Dermis microvascular lymphatic vessel endothelial cell (primary cell): ENCODE results near the gene ADARB2. TPM values are rescaled to one million over a fixed set of nuclear protein-coding genes. Genes with fewer than 3 reads are reported as not detected.

Experiments
- DNase-seq, 2 donors: peaks; one replicate each; pipeline versions ENCODE4 v3.0.0 to v3.0.0-alpha.2; 2010; ENCODE audit warnings: low read depth in 2 of 2
- total RNA-seq: library from RNA; depleted of rRNA; stranded (reverse); fragments of >200 nt; gene quantifications from 2 replicates; pipeline ENCODE4 v1.2.1, GENCODE V29; 2014

The ADARB2 gene
- total RNA-seq, 1 donor from 2014 or later: not detected

DNA sequence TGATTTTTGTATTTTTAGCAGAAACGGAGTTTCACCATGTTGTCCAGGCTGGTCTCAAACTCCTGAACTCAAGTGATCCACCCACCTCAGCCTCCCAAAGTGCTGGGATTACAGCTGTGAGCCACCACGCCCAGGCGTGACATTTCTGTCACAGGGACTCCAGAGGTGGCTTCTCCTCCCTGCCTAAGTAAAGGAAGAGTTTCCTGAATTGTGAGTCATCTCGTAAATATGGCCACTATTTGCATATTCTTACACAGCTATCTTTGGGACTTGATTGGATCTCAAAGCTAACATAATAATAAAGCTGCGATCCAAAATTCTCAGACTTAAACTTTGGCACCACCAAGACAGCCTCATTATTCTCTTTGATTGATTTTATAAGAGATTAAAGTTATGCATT lies 50.1 kb downstream of the ADARB2 start:
- DNase-seq: no peak

DNA sequence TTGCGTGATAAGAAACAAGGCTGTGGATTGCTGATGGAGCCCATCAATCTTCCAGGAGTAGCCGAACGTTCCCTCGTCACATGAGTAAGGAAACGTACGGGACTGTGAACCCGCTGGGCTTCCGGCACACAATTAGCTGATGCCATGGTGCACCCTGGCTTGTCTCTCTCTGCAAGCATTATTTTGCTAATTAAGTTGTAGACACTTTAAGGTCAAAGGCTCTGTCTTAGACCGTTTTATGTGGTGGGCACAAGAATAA lies 50.9 kb downstream of the ADARB2 start:
- no peak for DNase-seq

DNA sequence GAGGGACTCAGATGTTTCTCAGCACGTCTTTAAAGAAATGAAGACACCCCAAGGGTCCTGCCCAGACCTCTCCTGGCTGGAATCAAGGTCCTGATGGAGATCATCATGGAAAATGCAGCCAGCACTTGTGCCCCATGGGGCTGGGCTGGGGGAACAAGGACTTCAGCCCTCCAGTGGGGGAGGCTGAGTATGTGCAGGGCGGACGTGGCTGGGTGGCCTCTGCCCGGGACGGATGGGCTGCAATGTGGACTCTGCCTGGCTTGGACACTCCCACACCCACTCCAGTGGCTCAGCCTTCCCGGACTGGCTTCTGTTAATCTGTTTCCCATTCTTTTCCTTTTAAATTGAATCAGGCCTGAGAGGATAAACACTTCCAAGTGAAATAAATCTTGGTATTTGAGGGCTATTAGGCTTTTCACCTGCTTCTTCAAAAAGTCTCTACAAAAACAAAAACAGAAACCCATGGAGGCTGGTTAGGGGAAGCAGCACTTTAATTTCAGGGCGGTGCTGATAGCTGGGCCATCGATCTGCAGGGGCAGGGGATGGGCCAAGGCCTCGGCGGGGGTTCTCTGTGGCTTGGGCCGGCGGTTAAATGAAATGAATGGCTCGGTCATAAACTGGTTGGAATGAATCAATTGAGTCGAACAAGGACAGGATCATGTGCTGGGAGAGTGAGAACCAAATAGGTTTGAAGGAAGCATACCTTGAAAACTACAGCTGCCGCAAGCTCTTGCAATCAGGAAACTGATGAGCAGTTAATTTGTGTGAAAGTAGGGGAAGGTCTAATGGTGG lies 51.4 kb downstream of the ADARB2 start:
- DNase-seq: no peak

DNA sequence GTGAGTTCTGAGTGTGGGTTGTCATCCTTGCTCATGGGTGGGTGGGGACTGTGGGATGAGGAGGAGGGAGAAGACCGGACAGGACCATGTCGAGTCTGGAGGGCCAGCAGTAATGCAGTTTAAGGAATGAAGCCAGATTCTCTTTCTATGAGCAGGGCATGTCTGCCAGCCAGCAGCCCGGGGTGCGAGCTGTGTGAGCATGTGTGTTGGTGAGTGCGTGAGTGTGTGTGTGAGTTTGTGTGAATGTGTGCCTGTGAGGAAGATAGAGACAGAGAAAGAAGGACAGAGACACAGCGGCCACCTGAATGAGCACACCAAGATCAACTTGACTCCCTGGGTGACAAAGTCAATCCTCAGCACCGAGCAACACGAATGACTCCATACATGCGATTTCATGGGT lies 52.3 kb downstream of the ADARB2 start:
- no peak for DNase-seq

DNA sequence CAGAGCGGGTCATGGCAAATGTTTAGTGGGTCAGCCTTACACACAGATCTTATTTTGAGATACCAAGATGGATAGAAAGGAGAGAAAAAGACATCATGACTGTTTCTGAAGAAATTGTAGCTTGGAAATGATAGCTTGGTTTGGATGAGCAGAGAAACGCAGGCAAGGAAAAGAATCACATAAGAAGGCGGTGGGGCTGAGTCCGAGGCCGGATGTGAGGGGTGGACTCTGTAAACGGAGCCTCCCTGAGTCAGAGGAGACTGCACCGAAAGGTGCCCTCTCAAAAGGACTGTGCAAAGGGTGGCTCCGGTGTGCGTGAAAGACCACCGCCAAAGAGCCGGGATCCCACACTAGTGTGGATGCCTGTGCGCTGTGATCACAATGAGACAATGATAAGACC lies 53.7 kb downstream of the ADARB2 start:
- no peak for DNase-seq

DNA sequence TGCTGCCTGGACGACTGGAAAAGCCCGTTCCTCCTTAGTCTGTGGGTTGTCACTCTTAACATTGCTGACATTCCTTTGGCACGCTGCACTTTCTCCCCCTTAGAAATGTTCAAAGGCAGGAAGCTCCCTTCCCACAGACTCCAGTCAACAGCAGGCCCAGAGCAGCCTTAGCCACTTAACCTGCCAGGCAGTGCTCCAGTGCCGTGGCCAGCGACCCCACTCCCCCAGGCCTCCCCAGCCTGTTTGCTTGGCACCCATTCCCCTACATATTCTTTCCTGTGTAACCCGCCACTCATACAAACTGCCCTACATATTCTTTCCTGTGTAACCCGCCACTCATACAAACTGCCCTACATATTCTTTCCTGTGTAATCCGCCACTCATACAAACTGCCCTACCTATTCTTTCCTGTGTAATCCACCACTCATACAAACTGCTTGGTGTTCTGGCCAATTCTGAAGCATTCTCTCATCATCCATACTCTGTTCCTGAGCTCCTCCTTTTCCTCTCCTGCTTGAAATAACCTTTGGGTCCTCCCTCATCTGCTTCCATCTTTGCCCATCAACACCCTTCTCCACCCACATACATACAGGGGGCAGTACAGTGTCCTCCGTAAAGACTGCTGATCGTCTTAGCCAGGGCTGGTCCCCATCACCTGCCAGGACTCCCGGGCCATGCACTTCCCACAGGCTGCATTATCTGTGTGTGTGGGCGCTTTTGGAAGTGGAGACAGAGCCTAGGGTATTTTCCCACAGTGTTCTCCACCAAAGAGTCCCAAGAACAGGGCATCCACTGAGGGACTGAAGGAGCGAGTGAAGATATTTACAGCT lies 57.3 kb downstream of the ADARB2 start:
- DNase-seq: no peak

DNA sequence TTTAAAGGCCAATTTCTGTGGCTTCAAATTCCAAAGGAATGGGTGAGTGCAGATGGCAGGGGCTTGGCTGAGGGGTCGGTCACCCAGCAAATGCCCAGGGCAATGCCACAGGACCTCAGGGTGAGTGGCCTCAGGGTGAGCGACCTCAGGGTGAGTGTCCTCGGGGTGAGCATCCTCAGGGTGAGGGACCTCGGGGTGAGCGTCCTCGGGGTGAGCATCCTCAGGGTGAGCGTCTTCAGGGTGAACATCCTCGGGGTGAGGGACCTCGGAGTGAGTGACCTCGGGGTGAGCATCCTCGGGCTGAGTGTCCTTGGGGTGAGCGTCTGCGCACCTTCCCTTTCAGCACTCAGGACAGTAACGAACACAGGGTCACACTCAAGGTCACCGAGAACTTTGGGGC lies 59.2 kb downstream of the ADARB2 start:
- DNase-seq: no peak

DNA sequence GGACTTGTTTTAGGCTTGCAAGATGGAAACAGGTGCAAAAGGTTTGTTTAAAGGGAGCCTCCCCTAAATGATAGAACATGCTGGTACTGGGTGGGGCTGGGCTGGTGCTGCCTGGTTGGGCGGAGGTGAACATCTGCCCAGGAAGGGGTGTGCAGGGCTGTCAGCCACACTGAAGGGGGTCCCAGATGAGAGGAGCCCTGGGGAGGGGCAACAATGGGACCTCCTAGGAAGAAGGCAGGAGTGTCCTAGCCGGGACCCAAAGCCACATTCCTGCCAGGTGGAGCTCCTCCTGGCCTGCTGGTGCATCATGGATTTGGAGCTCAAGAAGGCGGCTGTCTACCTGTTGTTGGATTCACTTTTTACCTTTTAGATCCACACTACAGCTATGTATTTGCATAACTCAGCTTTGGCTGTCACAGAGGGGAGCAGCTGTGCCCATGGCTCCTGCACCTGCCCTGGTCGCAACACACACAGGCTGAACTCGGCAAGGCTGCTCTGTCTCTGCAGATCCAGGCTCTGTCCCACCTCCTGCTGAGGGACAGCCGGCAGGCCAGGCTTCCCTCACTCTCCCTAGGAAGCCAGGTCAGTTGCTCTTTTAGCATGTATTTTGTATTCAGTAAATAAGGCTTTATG lies 59.9 kb downstream of the ADARB2 start:
- no peak for DNase-seq

DNA sequence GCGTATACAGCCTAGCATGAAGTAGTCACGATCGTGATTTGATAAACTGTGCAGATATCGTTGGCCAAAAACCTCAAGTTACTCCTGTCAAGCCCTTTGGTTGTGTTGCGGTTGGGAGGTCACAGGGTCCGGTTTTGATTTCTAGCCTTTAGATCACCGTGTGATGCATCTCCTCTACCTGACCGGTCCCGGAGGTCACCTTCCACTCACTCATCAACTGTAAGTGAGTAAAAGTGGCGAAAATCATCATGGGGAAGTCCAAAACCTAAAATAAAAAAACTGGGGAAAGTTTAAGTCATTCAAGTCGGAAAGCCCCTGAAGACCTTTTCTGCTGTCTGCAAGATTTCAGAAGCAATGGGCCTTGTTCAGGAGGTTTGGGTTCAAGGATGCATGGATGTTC lies 62.8 kb downstream of the ADARB2 start:
- DNase-seq: no peak

DNA sequence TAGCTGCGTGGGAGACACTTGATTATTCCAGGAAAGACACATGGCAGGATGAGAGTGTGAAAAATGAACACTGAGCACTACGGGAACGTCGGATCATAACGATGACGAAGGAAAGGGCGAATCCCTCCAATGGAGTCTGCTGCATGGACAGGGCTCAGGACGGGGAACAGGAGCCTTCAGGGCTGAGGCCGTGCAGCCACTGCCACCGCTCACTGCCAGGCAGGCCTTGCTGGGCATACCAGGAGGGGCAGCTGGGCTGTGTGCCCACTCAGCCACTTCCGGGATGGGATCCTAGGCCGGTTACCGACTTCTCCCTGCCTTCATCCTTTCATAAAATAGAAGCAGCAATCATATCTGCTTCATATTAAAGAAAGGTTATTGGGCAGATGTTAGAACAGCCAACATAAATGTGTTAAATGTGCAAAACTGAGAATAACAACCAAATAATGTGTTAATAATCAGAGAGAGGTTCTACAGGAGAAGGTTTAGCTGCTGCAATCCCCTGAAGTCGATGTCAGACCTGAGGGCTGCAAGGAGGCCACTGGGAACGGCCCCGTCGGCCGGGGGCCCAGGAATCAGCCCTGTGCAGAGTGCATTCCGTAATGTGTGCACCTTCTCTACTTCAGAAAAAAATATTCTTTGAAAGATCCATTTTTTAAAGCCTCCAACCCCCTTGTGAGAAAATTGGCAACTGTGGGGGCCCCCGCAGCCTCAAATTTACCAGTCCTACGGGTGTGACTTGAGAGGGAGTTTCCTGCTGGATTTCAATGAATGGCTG lies 63.6 kb downstream of the ADARB2 start:
- DNase-seq: no peak

DNA sequence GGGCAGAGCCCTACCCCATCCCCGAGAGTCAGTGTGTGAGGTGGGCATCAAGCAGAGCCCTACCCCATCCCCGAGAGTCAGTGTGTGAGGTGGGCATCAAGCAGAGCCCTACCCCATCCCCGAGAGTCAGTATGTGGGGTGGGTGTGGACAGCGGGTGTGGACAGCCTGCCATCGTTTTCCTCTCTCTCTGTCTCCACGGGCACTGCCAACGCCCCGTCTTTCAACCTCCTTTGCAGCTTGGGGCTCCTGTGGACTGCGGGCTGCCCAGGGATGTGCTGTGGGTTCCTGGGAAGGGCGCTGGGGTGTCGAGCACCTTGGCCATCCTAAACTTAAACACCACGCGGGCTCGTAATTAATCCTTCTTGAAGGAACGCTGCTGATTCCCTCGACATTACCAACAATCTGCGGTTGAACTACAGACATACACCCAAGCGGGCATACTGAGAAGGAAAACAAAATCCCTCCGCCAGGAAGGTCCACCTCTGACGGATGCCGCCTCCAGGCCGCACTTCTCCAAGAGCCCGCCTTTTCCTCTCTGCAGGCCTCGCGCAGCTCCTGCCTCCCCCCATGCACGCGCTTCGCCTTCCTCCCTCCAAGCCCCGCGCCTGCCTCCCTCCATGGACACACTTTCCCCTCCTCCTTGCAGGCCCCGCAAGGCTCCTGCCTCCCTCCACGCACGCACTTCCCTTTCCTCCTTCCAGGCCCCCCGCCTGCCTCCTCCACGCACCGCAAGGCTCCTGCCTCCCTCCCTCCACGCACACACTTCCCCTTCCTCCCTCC lies 65.1 kb downstream of the ADARB2 start:
- no peak for DNase-seq

DNA sequence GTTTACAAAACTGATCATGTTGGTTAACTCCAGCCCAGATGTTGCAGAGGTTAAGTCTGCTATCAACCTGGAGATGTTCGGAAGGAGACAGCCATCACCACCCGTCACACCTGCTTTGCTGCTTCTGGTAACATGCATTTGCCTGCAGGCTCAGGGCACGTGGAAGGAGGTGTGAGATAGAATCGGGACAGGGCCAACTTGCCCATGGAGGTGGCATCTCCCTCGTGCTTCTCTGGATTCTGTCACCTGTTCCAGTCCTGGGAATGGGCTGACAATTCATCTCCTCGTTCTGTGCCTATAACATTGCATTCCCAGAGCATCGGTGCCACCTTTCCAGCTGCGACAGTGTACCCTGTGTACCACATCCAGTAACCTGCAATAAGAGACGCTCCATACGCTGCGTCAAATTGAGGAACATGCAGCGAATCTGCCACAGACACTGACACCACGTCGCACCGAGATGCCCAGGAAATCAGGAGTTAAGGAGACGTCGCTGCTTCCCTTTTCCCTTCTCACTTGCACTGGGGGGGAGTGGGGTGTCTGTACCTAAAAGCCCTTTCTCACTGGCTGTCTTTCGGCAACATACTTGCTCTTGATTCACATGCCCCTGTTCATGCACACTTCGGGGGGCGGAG lies 65.8 kb downstream of the ADARB2 start:
- no peak for DNase-seq

DNA sequence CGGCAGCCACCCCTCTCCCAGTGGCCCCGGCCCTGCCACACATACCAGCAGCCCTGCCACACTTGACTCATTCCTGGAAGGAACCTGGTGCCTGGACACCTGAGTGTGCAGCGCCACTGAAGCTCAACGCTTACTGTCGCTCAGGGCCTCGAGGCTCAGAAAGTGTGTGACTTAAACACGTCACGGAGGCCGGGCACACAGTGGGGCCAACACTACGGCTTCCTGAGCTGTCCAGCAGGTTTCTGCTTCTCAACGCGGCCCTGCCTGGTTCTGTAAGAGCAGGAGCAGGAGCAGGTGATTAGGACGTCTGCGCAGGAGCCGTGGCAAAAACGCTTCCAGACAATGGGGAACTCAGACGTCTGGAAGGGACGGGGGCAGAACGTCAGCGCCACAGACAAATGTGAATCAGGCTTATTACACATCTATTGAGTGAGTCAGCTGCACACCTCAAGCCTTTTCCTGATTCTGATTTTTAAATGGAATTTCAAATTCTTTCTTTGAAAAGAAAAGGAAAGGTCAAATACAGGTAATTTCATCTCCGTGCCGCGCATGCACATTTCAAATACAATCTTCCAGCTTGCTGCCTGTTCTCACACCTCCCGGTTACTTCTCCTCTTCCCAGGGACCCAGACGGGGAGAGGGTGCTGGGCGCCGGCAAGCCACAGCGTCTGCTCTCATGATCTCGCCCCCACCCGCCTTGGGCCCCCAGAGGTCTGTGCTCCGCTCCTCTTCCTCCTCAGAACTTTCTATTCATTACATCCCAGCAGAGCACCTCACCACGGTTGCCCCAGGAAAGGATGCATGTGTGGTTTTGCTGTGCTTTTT lies 66.6 kb downstream of the ADARB2 start:
- no peak for DNase-seq

DNA sequence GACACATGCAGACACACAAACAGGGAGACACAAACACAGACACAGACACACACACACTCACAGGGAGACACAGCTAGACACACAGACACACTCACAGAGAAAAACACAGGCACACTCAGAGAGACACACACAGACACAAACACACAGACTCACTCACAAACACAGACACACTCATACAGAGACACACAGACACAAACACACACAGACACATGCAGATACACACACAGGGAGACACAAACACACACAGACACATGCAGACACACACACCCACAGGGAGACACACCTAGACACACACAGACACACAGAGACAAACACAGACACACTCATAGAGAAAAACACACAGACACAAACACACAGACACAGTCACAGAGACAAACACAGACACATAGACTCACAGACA lies 67.9 kb downstream of the ADARB2 start:
- DNase-seq: no peak

DNA sequence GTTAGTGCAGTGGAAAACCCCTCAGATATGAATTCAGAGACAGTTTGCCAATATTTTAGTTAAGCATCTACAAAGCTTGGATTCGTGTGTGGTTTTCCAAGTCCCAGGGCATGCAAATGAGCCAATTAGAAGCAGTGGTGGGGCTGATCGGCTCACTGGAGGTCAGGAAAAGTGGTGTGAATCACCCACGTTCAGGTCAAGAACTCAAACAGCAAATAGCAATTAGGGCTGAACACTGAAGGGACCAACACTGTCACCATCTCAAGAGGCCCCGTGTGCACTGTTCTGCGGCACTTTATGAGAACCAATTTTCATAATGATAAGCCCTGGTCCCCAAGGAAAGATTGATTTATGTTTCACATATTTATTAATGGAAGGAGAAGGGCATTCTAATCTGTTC lies 68.9 kb downstream of the ADARB2 start:
- no peak for DNase-seq

DNA sequence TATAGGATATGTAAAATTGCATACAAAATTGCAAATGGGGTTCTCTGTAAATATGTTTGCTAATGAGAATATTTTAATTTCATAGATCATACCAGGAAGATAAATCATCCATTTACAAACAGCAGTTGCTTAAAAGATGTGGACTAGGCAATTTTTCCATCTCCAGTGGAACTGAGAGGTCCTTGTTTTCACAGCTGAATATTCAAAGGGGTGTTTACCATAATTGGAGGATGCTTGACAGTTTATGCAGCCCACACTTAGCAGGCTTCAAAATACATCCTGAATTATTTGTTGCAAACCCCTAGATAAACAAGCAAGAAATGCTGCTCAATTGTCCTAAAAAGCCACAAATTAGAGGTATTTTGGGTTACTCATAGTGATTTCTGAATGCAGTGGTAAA lies 69.9 kb downstream of the ADARB2 start:
- no peak for DNase-seq

DNA sequence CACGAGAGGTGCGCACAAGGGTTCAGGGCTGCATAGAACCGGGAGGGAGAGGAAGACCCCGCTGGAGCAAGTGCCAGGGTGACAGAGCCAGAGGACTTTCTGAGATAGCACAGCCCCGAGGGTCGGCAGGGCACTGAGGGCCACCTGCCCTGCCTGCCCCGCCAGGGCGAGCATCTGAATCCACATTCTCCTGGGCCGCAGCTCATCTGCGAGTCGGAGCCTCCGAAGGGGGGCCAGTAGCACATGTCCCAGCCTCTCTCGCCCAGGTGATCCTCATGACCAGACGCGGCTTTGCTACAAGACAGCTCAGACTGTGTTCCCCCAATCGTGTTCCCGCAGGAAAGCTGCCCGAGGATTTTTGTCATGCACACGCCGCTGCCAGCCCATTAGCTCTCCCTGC lies 71.2 kb downstream of the ADARB2 start:
- no peak for DNase-seq

DNA sequence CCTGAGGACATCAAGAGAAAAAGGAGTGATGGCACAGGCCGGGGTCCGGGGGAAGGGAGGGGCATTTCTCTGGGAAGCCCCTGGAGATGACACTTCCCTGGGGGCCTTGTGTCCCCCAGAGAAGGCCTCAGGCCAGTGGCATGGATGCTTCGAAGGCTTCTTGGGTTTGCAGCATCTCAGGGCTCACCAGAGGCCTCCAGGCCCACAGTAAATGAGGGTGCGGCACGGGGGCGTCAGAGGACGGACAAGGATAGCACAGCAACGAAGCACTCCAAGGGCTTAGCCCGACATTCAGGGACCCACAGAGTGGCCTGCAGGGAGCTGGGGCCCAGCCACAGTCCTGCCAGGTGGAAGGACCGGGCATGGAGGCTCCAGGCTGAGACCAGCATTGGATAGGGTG lies 71.6 kb downstream of the ADARB2 start:
- no peak for DNase-seq

DNA sequence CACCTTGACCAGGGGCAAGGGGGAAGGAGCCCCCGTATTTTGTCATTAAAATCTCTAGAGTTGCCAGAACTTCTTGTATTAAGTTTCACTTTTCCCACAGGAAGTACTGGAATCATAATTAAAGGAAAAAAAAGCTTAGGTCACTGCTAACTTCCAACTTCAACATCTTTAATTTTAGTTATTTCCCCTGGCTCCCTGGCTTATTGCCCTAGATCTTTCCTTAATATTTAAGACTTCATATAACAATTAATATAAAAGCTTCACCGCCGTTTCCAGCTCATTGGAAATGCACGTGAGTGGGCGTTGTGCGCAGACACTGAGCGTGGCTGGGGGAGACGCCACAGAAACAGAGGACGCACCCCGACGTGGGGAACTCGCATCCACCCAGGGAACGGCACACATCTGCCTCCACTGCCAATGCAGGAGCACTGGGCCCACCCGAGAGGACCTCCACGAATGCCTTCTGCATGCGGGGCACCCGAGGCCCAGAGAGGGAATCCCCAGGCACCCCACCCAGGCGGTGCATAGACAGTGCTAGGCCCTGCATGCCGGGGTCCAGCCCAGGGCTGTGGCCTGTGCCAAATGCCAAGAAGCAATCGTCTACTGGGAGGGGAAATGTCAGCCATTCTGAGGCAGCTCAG lies 72.2 kb downstream of the ADARB2 start:
- DNase-seq: no peak
